ENCODE measurements around the gene BMPR1A. TPM values are rescaled to one million over a fixed set of nuclear protein-coding genes. Genes with fewer than 3 reads are reported as not detected.
A peak's percentile ranks its signal among the peaks of the same experiment; 100 is the strongest.

BMPR1A gene
- total RNA-seq, 4 donors from 2014 or later, result 5.2 to 40.2 (median 26.0) TPM

DNA sequence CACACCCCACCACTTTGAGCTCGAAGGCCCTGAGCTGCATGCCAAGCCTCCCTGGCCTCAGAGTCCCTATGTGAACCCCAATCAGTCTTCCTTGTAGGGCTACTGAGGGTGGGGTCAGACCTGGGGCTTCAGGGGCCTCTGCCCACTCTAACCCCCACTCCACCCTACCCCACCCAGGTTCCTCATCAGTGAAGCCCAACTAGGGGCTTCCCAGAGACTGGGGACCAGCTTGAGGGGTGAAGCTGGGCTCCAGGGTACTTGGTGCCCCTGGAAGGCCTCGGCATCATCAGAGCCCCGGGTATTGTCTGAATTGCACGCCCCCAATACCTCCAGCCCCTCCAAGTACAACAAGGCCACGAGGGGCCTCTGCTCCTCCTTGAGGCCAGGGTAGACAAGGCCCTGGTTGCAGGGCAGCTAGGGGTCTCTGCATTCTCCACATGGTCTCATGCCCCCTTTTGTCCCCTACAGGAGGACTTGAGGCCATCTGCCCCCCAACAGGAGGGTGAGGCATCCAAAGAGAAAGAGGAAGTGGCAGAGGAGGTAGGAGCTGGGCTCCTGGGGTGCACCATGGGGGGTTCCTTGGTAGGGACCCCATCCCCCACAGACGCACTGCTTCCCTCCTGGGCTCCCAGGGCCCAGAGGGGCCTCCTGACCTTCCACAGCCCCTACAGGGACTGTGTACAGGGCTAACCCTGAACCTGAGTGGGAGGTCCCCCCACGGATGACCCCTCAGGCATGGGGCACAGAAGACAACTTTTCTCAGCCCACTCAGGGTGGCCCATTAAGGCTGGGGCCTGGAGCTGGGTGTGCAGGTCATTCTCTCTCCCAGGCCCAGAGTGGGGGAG lies 205.9 kb downstream of the BMPR1A start:
- H3K27me3 ChIP-seq, result no peaks in the 10 kb centered on the region
- H3K27ac ChIP-seq, result no peak overlapping the region
- H3K36me3 ChIP-seq, result no peaks in the 10 kb centered on the region
- no peaks in the 10 kb centered on the region for H3K9me3 ChIP-seq
- 89 to 100% methylated on average over 1 of the region's 7 CpGs for WGBS, 2 donors
- intact Hi-C loops (cut with DNase I), result no loop called here
- peaks cover 54 to 100% (median 57%) of the 10 kb centered on the region in 3 donors for H3K4me1 ChIP-seq
- TF ChIP-seq, protein P1, sequence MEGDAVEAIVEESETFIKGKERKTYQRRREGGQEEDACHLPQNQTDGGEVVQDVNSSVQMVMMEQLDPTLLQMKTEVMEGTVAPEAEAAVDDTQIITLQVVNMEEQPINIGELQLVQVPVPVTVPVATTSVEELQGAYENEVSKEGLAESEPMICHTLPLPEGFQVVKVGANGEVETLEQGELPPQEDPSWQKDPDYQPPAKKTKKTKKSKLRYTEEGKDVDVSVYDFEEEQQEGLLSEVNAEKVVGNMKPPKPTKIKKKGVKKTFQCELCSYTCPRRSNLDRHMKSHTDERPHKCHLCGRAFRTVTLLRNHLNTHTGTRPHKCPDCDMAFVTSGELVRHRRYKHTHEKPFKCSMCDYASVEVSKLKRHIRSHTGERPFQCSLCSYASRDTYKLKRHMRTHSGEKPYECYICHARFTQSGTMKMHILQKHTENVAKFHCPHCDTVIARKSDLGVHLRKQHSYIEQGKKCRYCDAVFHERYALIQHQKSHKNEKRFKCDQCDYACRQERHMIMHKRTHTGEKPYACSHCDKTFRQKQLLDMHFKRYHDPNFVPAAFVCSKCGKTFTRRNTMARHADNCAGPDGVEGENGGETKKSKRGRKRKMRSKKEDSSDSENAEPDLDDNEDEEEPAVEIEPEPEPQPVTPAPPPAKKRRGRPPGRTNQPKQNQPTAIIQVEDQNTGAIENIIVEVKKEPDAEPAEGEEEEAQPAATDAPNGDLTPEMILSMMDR (IDR thresholded peaks at IDR 0.05), result no peak
- TF ChIP-seq POLR2A (IDR thresholded peaks at IDR 0.05), result no peak
- DNase-seq, result no peak
- no peak overlapping the region for H3K4me3 ChIP-seq

- peaks cover 57 to 100% (median 63%) of the 10 kb centered on the region in 3 donors for H3K4me1 ChIP-seq
- no peak overlapping the region for H3K27ac ChIP-seq
- TF ChIP-seq, protein P1 (IDR thresholded peaks at IDR 0.05), result no peak
- TF ChIP-seq POLR2A (IDR thresholded peaks at IDR 0.05), result no peak
- intact Hi-C loops (cut with DNase I), result no loop called here
- H3K9me3 ChIP-seq, result no peaks in the 10 kb centered on the region
- no peak for DNase-seq
- H3K4me3 ChIP-seq, result no peak overlapping the region
- 75 to 82% methylated on average over 7 of the region's 7 CpGs for WGBS, 2 donors
- H3K36me3 ChIP-seq, result no peaks in the 10 kb centered on the region
- no peaks in the 10 kb centered on the region for H3K27me3 ChIP-seq
Observed at GRCh38 chr10:86962981-86963310, 206.5 kb downstream of the BMPR1A start.

GRCh38 chr10:86963341-86963919 lies 207.0 kb downstream of the BMPR1A start:
- peak overlapping the region in 2 of 4 donors; percentile 44 to 54 for H3K27ac ChIP-seq
- H3K27me3 ChIP-seq, result no peaks in the 10 kb centered on the region
- no peak overlapping the region for H3K4me3 ChIP-seq
- peaks cover 58 to 100% (median 62%) of the 10 kb centered on the region in 3 donors for H3K4me1 ChIP-seq
- H3K36me3 ChIP-seq, result no peaks in the 10 kb centered on the region
- TF ChIP-seq, protein P1 (IDR thresholded peaks at IDR 0.05), result no peak
- no peak for TF ChIP-seq POLR2A (IDR thresholded peaks at IDR 0.05)
- DNase-seq, result no peak
- intact Hi-C loops (cut with DNase I), result no loop called here
- WGBS, 2 donors, result 95% methylated on average over 4 of the region's 12 CpGs; no CpG with 5 or more reads in 1 of the 2 donors
- no peaks in the 10 kb centered on the region for H3K9me3 ChIP-seq

- Histone ChIP-seq H3K27ac (peak overlapping the region in 2 of 4 donors; percentile 44 to 54), H3K36me3 (no peaks in the 10 kb centered on the region), H3K9me3 (no peaks in the 10 kb centered on the region), H3K27me3 (no peaks in the 10 kb centered on the region), H3K4me1 (peaks cover 58 to 100% (median 62%) of the 10 kb centered on the region in 3 donors), H3K4me3 (no peak overlapping the region)
- TF ChIP-seq, protein P1 (IDR thresholded peaks at IDR 0.05), result no peak
- TF ChIP-seq POLR2A (IDR thresholded peaks at IDR 0.05), result no peak
- intact Hi-C loops (cut with DNase I), result no loop called here
- WGBS, 2 donors, result 53 to 63% methylated on average over 3 to 5 of the region's 13 CpGs
- DNase-seq, result no peak
Observed at GRCh38 chr10:86964061-86964846, 207.8 kb downstream of the BMPR1A start.

DNA sequence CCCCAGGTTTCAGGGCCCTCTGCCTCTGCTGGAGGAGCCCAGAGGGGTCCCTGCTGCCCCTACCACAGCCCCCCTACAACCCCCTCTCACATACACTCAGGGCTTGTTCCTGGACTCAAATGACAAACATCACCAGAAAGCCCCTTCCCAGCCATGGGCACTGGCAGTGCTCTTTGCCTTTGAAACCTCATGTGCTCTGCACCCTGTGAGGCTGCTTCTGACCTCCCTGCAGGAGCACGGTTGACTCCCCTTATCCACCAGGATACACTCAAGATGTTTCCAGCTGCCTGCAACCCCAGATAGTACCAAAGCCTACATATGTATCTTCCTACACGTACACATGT lies 208.4 kb downstream of the BMPR1A start:
- TF ChIP-seq, protein P1 (IDR thresholded peaks at IDR 0.05), result no peak
- TF ChIP-seq POLR2A (IDR thresholded peaks at IDR 0.05), result no peak
- H3K36me3 ChIP-seq, result no peaks in the 10 kb centered on the region
- H3K4me1 ChIP-seq, result peaks cover 58 to 100% (median 62%) of the 10 kb centered on the region in 3 donors
- no peaks in the 10 kb centered on the region for H3K9me3 ChIP-seq
- H3K27ac ChIP-seq, result peak overlapping the region in 2 of 4 donors; percentile 44 to 54
- no peaks in the 10 kb centered on the region for H3K27me3 ChIP-seq
- intact Hi-C loops (cut with DNase I), result no loop called here
- no peak for DNase-seq
- 75 to 76% methylated on average over 2 of the region's 2 CpGs for WGBS, 2 donors
- H3K4me3 ChIP-seq, result no peak overlapping the region

Data from esophagus squamous epithelium (tissue), 5 donors.